AG10803 (cell line): ENCODE measurements around the gene PPP1R10.
A peak's percentile ranks its signal among the peaks of the same experiment; 100 is the strongest.

Experiments
- DNase-seq: peaks from one replicate; pipeline ENCODE4 v3.0.0; 2010; ENCODE audit warnings: low read depth
- H3K4me3 ChIP-seq: 2 replicates; pipeline ENCODE4 v1.5.1; 2011; ENCODE audit warnings: mild to moderate bottlenecking, low read length, control low read depth
- CTCF ChIP-seq: conservative IDR thresholded peaks from 2 replicates; pipeline ENCODE4 v1.5.1; 2011; ENCODE audit warnings: mild to moderate bottlenecking, low read length, control low read depth, inconsistent platforms

The PPP1R10 gene

GRCh38 chr6:30619561-30619960 is 2.5 kb upstream of the PPP1R10 start:
- DNase-seq, result no peak
- TF ChIP-seq CTCF, result no peak

GRCh38 chr6:30618270-30618797 is 1.3 kb upstream of the PPP1R10 start:
- peak; percentile 48 for DNase-seq
- no peak for TF ChIP-seq CTCF
- peak overlapping the region; percentile 92 for H3K4me3 ChIP-seq

More at GRCh38 chr6:30619561-30619960, 2.5 kb upstream of the PPP1R10 start:
- H3K4me3 ChIP-seq, result no peak overlapping the region

GRCh38 chr6:30617565-30618269 is 674 bp upstream of the PPP1R10 start, which contains the start of gene MRPS18B:
TSS of gene MRPS18B (plus strand) at chr6:30617840. CDS start at chr6:30617866, 26 bp downstream.
- H3K4me3 ChIP-seq, result peak within 1 kb of the TSS; percentile 98
- DNase-seq, result peak; percentile 99
- no peak for TF ChIP-seq CTCF

- no peak for TF ChIP-seq CTCF
- DNase-seq, result peak; percentile 41
These were observed 859 bp downstream of the PPP1R10 start for GRCh38 chr6:30615958-30616810.

GRCh38 chr6:30615219-30615957 is 1.7 kb downstream of the PPP1R10 start:
- H3K4me3 ChIP-seq, result peak overlapping the region; percentile 98
- peak; percentile 92 for DNase-seq
- no peak for TF ChIP-seq CTCF

More at GRCh38 chr6:30615958-30616810, 859 bp downstream of the PPP1R10 start:
- peak overlapping the region; percentile 98 for H3K4me3 ChIP-seq

GRCh38 chr6:30614843-30615218 is 2.2 kb downstream of the PPP1R10 start:
- peak overlapping the region; percentile 98 for H3K4me3 ChIP-seq
- no peak for TF ChIP-seq CTCF
- DNase-seq, result peak; percentile 98
